Parathyroid adenoma (tissue), 2 donors: ENCODE measurements around the gene PRIMPOL.
"Not testable (repeated sequence)": the region's sequence is repeated elsewhere in the genome, so short reads cannot be mapped to it uniquely, and the experiment has no call there.

ENCODE experiments used
- H2AFZ ChIP-seq: fragments of 300-600 bp; sonication (generic); one replicate; pipeline ENCODE4 v1.7.0; 2017; ENCODE audit warnings: antibody characterized with exemption, mild to moderate bottlenecking
- H3K27ac ChIP-seq: fragments of 300-600 bp; sonication (generic); one replicate; pipeline ENCODE4 v1.7.0; 2017
- H3K27me3 ChIP-seq: fragments of 300-600 bp; sonication (generic); one replicate; pipeline ENCODE4 v1.7.0; 2017; ENCODE audit warnings: low read length; ENCODE audit not compliant: control insufficient read depth, insufficient read depth
- H3K36me3 ChIP-seq: fragments of 300-600 bp; sonication (generic); one replicate; pipeline ENCODE4 v1.7.0; 2017; ENCODE audit warnings: low read length; ENCODE audit not compliant: control insufficient read depth, insufficient read depth
- H3K4me1 ChIP-seq: fragments of 300-600 bp; sonication (generic); one replicate; pipeline ENCODE4 v1.7.0; 2017; ENCODE audit warnings: control low read depth
- H3K4me2 ChIP-seq: fragments of 300-600 bp; sonication (generic); one replicate; pipeline ENCODE4 v1.7.0; 2017; ENCODE audit warnings: low read length
- H3K4me3 ChIP-seq: fragments of 300-600 bp; sonication (generic); one replicate; pipeline ENCODE4 v1.7.0; 2017; ENCODE audit warnings: low read depth, low read length
- H3K79me2 ChIP-seq: fragments of 300-600 bp; sonication (generic); one replicate; pipeline ENCODE4 v1.7.0; 2017; ENCODE audit warnings: control low read depth
- H3K9ac ChIP-seq: fragments of 300-600 bp; sonication (generic); one replicate; pipeline ENCODE4 v1.7.0; 2017; ENCODE audit warnings: mild to moderate bottlenecking
- H3K9me3 ChIP-seq: fragments of 300-600 bp; sonication (generic); one replicate; pipeline ENCODE4 v1.7.0; 2017; ENCODE audit warnings: low read length; ENCODE audit not compliant: control insufficient read depth
- TF ChIP-seq, protein P1 (sequence below): fragments of 300-600 bp; sonication (generic); IDR thresholded peaks from one replicate; pipeline ENCODE4 v1.7.0; 2017; ENCODE audit warnings: antibody characterized with exemption, mild to moderate bottlenecking
- donor health status: primary hyperparathyroidism.

Gene PRIMPOL

DNA sequence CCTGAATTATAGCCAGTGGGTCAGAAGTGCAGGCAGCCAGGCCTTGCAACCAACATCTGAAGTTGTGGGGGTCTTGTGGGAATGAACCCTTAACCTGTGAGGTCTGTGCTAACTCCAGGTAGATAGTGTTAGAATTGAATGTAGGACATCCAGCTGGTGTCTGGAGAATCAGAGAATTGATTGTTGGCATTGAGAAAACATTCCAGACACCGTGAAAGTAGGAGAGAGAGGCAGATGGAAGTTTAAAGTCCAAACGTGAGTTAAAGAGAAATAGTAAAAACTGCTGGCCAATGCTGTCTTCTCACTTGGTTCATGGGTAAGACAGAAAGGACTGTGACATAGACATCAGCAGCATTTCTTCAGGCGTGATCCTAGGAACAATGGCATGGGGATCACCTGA lies 28.0 kb upstream of the PRIMPOL start:
- Histone ChIP-seq H3K79me2 (no peaks in the 10 kb centered on the region), H3K27me3 (no peaks in the 10 kb centered on the region), H3K4me2 (no peak overlapping the region), H3K9me3 (no peaks in the 10 kb centered on the region), H3K9ac (no peak overlapping the region), H3K36me3 (no peaks in the 10 kb centered on the region), H3K27ac (no peak overlapping the region), H2AFZ (no peak overlapping the region), H3K4me1 (no peaks in the 10 kb centered on the region), H3K4me3 (no peak overlapping the region)
- TF ChIP-seq, protein P1, sequence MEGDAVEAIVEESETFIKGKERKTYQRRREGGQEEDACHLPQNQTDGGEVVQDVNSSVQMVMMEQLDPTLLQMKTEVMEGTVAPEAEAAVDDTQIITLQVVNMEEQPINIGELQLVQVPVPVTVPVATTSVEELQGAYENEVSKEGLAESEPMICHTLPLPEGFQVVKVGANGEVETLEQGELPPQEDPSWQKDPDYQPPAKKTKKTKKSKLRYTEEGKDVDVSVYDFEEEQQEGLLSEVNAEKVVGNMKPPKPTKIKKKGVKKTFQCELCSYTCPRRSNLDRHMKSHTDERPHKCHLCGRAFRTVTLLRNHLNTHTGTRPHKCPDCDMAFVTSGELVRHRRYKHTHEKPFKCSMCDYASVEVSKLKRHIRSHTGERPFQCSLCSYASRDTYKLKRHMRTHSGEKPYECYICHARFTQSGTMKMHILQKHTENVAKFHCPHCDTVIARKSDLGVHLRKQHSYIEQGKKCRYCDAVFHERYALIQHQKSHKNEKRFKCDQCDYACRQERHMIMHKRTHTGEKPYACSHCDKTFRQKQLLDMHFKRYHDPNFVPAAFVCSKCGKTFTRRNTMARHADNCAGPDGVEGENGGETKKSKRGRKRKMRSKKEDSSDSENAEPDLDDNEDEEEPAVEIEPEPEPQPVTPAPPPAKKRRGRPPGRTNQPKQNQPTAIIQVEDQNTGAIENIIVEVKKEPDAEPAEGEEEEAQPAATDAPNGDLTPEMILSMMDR: no peak

DNA sequence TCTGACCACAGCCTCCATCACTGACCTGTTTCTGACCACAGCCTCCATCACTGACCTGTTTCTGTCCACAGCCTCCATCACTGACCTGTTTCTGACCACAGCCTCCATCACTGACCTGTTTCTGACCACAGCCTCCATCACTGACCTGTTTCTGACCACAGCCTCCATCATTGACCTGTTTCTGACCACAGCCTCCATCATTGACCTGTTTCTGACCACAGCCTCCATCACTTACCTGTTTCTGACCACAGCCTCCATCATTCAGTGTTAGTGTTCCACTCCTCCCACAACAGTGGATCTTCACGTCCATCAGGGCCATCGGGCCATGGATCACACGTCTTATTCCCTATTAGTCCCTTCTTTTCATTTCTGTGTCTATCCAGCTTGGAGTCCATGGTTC lies 25.0 kb upstream of the PRIMPOL start:
- H3K4me1 ChIP-seq, H3K4me3 ChIP-seq, H3K27me3 ChIP-seq, H3K9me3 ChIP-seq, H3K36me3 ChIP-seq, H3K79me2 ChIP-seq, H3K4me2 ChIP-seq, H2AFZ ChIP-seq, H3K9ac ChIP-seq, H3K27ac ChIP-seq: not testable (repeated sequence)

DNA sequence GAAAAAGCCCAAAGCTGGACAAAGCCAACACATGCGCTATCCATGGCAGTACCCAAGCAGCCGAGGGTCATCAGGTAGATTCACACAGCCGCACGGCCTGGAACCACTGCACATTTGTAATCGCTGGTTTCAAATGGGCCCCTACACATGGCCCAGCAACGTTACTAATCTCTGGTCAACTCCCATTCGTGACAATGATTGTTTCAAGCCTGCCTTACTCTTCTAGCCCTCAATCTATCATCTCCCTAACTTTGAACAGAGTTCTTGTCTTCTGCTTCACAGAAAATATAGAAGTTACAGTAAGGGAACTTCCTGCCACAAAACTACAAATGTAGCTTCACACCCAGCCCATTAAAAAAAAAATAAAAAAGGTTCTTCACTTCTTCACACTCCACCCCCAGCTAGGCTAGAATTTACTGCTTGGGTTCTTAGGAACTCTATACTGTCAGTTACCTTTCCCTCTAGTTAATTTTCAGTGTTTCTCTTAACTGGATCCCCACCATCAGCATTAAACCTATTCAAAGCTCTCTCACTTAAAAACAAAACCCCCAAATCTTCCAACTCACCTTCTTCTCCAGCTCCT lies 24.5 kb upstream of the PRIMPOL start:
- TF ChIP-seq, protein P1: no peak
- no peaks in the 10 kb centered on the region for H3K79me2 ChIP-seq
- no peaks in the 10 kb centered on the region for H3K27me3 ChIP-seq
- no peak overlapping the region for H3K4me2 ChIP-seq
- H3K4me3 ChIP-seq: no peak overlapping the region
- H2AFZ ChIP-seq: no peak overlapping the region
- no peaks in the 10 kb centered on the region for H3K4me1 ChIP-seq
- H3K27ac ChIP-seq: no peak overlapping the region
- no peaks in the 10 kb centered on the region for H3K9me3 ChIP-seq
- no peak overlapping the region for H3K9ac ChIP-seq
- no peaks in the 10 kb centered on the region for H3K36me3 ChIP-seq

DNA sequence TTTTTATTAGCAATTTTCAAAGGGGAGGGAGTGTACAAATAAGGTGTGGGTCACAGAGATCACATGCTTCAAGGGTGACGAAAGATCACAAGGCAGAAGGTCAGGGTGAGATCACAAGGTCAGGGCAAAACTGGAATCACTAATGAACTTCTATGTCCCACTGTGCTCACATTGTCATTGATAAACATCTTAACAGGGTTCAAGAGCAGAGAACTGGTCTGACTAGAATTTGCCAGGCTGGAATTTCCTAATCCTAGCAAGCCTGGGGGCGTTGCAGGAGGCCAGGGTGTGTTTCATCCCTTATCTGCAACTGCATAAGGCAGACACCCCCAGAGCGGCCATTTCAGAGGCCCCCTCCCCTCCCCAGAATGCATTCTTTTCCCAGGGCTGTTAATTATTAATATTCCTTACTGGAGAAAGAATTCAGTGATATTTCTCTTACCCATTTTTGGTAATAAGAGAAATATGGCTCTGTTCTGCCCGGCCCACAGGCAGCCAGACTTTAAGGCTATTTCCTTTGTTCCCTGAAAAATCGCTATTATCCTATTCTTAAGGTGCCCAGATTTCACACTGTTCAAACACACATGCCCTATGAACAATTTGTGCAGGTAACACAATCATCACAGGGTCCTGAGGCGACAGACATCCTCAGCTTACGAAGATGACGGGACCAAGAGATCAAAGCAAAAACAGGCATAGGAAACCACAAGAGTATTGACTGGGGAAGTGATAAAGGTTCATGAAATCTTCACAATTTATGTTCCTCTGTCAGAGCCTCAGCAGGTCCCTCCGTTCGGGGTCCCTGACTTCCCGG lies 23.5 kb upstream of the PRIMPOL start:
- not testable (repeated sequence) for H3K27me3 ChIP-seq, H3K9me3 ChIP-seq, H3K4me2 ChIP-seq, H3K4me1 ChIP-seq, H3K36me3 ChIP-seq, H3K4me3 ChIP-seq, H3K79me2 ChIP-seq, H3K9ac ChIP-seq, H3K27ac ChIP-seq, H2AFZ ChIP-seq

DNA sequence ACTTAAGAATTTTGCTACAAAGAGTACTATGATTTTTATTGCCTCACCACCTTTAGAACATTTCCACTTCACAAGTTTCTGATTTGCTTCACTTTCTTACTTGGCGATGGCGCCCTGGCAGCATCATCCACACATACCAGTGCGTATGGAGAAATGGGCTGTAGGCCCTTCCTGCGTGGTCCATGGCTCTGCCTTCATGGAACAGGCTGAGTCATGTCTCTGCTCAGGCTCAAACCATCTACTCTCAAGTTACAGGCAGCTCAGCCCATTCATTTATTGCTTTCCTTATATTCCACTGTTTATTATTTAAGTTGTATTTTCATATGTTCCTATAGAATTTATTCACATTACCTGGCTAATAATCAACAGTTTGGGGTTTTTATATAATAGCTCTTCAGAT lies 21.4 kb upstream of the PRIMPOL start:
- H3K36me3 ChIP-seq: no peaks in the 10 kb centered on the region

More for the DNA sequence above, 21.4 kb upstream of the PRIMPOL start:
- TF ChIP-seq, protein P1: no peak
- no peak overlapping the region for H3K4me3 ChIP-seq
- H3K9ac ChIP-seq: no peak overlapping the region
- H3K4me2 ChIP-seq: no peak overlapping the region
- H3K27me3 ChIP-seq: no peaks in the 10 kb centered on the region
- no peaks in the 10 kb centered on the region for H3K79me2 ChIP-seq
- no peak overlapping the region for H2AFZ ChIP-seq
- no peak overlapping the region for H3K27ac ChIP-seq
- H3K9me3 ChIP-seq: no peaks in the 10 kb centered on the region
- no peaks in the 10 kb centered on the region for H3K4me1 ChIP-seq
